ENCODE results near the gene DEGS2.
"Not testable (repeated sequence)": the region's sequence is repeated elsewhere in the genome, so short reads cannot be mapped to it uniquely, and the experiment has no call there.

The DEGS2 gene

DNA sequence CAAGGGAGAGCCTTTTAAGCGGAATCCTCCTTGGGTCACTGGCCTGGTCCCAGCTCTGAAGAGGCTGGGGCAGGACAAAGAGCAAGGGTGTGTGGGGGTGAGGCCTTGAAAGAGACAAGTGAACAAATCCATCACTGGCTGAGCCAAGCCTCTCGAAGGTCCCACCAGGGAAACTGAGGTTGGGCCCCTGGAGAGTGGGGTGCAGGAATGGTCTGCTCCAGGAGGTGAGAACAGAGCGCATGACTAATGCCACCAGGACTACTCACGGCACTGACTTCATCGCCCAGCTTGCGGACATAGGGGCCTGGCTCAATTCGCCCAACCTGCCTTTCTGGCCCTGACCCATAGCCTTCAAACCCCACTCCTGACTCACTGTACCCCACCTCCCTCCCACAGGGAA lies 19.2 kb upstream of the DEGS2 start:
- no peak for DNase-seq (ENCODE audit: low read depth)

DNA sequence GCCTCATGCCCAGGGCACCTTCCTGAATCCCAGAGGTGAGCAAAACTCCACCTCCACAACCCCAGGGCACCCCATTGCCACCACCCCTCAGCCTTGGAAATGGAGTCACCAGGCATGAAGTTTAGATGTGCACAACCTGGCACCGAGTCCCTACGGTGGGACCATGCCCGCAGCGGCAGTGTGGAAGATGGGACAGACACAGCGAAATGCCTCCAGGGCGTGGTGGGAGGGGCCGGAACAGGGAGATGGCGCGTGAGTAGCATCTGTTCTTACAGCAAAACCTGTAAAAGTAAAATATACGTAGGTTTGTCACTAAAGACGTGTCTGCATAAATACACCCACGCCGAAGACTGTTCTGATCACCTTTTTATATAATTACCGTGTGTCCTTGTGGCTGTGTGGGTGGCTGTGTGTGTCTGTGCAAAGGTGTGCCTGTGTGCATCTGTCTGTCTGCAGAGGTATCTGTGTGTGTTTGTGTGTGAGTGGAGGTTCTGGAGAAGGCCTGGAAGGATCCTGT lies 17.4 kb upstream of the DEGS2 start:
- no peak for DNase-seq (ENCODE audit: low read depth)

DNA sequence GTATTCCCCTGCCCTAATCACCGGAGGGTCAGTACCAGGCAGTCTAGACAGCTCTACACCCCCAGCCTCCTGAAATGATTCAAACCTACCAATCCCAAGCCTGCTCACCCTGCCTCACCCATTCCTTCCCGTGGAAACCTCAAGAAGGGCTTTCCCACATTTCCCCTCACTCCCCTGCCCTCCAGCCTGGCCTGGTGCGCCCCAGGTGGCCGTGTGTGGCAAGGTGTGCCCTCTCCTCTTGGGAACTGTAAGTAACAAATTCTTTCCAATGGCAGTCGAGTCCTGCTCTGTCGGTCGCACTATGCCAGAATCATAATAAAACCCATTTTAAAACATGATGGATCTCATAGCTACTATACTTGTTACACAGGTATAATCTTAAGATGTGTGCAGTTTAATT lies 13.9 kb upstream of the DEGS2 start:
- DNase-seq (ENCODE audit: low read depth) = no peak

DNA sequence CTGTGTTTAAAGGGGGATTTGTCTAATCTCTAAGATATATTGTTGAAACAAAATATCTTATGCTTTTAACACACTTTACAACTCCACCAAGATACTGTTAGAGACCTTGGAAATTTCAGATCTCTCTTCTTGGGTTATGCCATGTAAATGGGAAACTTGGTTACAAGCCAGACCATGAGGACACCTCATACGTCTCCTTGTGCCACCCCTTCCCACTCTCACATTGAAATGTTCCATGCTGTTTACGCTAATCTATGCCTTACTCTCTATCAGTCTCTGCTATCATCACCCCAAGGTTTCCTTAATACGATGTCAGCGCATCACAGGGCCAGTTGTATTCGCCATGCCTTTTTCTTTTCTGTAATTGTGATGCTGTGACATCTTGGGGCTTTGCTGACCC lies 13.4 kb upstream of the DEGS2 start:
- no peak for DNase-seq (ENCODE audit: low read depth)

DNA sequence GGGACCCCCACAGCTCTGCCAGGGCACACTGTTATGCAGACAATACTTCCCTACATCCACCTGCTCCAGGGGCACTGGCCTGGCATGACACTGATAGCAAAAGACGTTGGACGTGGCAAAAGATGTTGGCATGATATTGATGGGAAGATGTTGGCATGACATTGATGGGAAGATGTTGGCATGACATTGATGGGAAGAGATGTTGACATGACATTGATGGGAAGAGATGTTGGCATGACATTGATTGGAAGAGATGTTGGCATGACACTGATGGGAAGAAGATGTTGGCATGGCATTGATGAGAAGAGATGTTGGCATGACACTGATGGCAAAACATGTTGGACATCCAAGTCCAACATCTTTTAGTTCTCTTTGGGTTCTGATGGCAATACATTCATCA lies 11.4 kb upstream of the DEGS2 start:
- DNase-seq (ENCODE audit: low read depth) = no peak

DNA sequence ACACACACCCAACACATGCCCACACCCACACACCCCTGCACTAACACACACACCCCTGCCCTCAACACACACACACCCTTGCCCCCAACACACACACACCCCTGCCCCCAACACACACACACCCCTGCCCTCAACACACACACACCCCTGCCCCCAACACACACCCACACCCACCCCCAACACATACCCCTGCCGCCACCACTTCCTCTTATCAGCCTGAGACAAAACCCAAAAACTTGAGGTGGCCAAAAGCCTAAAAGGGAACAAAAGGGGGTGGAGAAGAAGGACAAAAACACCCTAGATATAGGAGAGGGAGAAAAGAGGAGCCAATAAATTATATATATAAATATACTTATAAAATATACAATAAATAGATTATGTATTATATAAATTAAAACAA lies 9.1 kb upstream of the DEGS2 start:
- no peak for DNase-seq (ENCODE audit: low read depth)

DNA sequence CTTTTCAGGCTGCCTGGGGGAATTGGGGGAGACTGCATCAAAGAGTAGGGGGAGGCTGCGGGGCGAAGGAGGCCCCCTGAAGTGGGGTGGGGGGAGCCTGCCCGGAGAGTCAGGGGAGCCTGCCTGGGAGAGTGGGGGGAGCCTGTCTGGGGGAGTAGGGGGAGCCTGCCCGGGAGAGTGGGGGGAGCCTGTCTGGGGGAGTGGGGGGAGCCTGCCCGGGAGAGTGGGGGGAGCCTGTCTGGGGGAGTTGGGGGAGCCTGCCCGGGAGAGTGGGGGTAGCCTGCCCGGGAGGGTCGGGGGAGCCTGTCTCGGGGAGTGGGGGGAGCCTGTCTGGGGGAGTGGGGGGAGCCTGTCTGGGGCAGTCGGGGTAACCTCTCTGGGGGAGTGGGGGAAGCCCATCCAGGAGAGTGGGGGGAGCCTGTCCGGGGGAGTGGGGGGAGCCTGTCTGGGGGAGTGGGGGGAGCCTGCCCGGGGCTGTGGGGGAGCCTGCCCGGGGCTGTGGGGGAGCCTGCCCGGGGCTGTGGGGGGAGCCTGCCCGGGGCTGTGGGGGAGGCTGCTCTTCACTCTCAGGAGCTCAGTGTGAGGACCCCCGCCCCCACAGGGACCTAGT lies 6.5 kb upstream of the DEGS2 start:
- no peak for DNase-seq (ENCODE audit: low read depth)

DNA sequence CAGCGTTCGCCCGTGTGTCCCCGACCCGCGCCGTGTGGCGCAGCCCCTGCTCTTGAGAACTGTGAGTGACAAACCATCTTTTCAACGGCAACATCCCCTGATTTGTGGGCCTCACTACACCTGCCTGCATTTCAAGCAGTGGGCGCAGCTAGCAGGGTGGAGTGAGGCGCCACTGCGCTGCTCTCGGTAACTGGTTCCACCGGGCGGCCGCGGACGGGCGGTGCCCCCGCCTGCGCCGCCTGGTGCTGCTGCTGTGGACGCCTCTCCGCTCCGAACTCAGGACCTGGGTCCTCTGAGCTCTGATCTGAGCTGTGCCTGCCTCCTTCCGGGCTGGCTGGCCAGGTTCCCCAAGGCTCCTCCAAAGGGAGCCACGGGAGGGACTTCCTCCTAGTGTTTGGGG lies 5.9 kb upstream of the DEGS2 start:
- no peak for DNase-seq (ENCODE audit: low read depth)

DNA sequence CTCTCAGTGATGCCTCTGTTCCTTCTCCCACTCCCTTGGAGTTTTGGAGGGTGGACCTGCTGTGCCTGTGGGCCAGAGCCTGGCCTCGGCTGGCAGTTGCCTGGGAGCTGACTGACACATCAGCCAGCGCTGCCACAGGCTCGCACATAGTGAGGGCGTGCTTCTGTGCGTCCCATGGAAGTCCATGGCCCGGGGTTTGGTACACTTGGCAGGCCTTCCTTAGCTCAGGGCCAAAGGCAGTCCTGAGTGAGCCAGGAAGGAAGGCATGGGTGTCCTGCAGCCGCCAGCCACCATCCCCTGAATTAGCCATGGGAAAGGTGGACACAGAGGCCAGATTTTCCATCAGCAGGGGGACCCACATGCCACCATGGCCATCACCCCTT lies 1.1 kb upstream of the DEGS2 start:
- no peak for DNase-seq (ENCODE audit: low read depth)

DNA sequence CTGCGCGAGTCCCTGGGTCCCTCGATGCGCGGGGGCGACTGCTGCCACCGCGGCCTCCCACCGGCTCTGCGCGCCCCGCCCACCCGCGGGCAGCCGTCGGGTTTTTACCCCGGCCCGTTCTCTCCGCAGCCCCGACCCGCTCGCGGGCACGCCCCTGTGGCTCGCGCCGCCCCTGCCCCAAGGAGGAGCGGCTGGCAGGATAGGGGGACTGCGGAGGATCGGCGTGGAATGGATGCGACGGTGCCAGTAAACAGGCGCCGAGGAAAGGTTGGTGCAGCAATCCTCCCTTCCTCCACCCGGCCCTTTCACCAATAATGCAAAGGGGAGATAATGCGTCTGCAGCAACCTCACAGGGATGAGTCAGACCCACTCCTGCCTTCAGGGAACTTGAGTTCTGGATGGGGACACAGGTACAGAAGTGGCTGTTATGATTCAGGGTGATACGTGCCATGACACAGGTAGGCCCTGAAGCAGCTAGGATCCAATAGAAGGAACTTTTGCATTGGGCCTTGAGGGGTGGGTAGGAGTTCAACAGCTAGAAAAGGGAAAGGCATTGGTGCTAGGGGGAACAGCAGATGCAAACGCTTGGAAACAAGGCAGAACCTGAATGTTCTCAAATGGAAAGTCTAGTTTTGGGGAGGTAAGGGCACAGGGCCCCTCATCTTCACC lies 554 bp upstream of the DEGS2 start:
- no peak for DNase-seq (ENCODE audit: low read depth)

DNA sequence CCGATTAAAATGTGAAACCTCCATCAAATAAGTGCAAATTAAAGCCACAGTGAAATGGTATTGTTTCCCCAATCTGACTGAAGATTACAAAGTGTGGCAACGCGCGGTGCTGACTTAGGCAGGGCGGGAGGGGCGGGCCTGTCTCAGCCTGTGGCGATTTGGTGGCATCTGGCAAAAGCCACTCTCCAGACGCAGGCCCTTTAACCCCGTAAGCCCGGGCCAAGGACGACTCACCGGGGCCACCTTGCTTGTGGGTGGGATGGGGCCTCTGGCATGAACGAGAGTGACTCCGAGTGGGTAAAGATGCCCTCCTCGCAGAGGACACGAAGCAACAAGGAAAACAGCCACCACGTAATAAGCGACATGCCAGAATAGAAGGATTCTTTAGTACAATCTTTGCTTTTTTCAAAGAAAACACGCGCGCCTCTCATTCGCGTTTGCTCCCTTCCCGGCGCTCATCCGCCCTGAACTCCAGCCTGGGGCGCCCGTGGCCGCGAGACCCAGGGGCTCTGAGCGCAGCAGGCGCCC lies 815 bp downstream of the DEGS2 start:
- DNase-seq (ENCODE audit: low read depth) = no peak

DNA sequence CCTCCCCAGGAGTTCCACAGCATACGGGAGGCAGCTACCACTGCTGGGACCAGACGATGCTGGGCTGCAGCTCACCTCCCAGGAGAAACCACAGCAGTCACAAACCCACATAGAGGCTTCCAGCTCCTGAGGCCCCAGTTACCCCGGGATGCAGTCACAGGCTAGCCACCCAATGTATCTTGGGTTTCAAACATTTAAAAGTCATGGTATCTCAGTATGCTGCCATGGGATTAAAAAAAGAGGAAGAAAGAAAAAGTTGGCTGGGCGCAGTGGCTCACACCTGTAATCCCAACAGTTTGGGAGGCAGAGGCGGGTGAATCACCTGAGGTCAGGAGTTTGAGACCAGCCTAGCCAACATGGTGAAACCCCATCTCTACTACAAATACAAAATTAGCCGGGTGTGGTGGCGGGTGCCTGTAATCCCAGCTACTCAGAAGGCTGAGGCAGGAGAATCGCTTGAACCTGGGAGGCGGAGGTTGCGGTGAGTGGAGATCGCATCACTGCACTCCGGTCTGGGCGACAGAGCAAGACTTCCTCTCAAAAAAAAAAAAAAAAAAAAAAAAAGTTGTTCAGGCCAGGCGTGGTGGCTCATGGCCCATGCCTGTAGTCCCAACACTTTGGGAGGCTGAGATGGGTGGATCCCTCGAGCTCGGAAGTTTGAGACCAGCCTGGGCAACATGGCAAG lies 1.8 kb downstream of the DEGS2 start:
- DNase-seq (ENCODE audit: low read depth) = not testable (repeated sequence)

DNA sequence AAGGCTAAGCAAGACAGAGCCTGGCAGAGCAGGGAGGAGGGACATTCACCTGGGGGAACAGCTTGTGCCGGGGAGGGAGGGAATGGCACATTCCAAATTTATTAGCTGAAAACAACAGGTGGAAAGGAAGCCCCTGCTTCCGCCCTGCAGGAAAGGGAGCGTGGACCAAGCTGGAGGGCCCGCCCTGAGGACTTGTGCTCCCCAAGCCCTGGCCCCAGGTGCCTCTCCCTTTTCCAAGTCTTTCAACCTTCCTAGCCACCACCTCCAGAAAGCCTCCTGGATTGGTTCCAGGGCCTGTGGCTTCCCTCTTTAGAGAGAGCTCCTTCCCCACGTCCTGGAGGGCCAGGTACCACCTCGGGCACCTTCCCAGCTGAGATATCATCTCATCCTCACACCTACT lies 2.7 kb downstream of the DEGS2 start:
- no peak for DNase-seq (ENCODE audit: low read depth)

DNA sequence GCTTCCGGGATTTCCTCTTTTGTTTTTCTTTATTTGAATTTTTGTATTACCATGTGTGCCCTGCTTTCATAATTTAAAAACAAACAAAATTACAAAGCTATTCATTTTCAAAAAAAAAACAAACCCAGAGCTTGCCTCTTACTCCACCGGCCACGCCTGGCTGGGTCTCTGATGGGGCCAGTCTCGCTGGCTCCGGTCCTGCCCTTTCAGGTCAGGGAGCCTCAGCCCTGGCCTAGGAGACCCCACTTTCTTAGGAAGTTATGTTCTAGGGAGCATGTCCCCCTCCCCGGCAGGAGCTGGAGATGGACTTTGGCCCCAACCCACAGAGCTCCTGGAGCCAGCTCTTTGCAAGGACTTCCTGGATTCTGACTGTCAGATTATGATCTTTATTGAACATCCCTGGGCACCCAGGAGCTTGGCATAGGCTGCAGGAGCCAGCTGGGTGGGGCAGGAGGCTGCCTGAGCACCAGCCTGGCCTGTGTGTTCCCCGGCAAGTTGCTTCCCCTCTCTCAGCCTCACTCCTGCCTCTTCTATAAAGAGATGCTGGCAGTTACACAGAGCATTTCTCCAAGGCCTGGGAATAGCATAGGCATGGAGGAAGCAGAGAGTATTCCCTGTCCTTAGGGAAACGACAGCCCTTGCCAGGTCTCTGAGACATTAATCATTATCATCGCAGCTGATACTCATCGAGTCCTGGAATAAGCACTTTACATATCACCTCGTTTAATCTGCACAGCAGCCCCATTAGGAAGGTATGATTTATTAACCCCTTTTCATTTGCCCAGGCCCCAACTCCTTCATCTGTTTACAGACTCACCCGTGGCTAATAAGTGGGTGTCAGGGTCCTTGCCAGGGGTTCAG lies 3.5 kb downstream of the DEGS2 start:
- DNase-seq (ENCODE audit: low read depth) = no peak

DNA sequence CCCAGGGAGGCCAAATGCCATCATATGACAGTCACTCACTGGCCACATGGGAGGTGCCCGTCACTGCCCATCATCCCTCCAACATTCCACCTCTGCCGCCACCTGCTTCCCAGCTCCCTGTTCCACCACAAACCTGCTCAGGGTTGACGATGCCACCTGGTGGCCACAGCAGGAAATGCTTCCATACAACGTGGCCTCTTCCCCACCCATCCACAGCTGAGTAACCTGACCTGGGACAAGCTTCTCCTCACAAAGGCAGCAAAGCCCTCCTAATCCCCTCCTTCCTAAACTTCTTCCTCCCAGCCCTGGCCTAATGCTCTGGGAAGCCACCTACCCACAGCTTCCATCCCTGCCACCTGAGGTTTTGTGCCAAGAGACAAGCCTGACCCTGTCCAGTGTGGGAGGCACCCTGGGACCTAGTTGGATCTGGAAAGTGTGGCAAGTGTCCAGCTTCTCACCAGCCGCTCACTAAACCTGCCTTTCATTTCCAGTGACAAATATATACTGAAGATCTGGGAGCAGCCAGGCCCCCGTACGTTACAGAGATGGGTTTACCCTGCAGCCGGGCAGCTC lies 4.3 kb downstream of the DEGS2 start:
- no peak for DNase-seq (ENCODE audit: low read depth)

DNA sequence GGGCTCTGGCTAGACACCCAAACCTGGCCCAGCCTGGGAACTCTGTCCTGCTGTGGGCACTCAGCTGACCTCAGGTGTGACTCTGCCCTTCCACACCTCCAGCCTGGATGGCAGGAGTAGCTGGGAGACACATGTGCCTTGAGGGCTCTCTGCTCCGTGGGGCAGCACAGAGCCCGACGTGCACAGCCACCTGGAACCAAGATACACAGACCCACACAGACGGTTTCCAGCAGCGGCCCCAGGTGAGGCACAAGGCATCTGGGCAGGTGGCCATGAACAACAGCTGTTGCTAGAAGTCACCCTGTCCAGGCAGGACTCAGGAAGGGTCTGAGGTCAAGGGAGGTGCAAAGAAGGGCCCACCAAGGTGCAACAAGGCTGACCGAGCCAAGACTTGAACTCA lies 5.9 kb downstream of the DEGS2 start:
- no peak for DNase-seq (ENCODE audit: low read depth)

DNA sequence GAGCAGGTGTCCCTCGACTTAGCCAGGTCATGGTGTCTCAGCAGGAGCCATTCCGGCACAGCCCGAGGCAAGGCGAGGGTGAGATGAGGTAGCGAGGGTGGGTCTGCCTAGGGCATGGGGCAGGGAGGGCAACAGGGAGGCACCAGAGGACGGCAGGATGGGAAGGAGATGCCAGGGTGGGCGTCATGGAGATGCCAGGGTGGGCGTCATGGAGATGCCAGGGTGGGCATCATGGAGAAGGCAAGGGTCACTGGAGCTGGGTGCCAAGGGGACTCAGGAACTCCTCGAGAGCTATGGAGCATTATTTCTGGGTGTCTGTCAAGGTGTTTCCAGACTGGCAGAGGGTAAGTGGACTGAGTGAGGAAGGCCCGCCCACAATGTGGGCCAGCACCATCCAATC lies 7.4 kb downstream of the DEGS2 start:
- DNase-seq (ENCODE audit: low read depth) = no peak

DNA sequence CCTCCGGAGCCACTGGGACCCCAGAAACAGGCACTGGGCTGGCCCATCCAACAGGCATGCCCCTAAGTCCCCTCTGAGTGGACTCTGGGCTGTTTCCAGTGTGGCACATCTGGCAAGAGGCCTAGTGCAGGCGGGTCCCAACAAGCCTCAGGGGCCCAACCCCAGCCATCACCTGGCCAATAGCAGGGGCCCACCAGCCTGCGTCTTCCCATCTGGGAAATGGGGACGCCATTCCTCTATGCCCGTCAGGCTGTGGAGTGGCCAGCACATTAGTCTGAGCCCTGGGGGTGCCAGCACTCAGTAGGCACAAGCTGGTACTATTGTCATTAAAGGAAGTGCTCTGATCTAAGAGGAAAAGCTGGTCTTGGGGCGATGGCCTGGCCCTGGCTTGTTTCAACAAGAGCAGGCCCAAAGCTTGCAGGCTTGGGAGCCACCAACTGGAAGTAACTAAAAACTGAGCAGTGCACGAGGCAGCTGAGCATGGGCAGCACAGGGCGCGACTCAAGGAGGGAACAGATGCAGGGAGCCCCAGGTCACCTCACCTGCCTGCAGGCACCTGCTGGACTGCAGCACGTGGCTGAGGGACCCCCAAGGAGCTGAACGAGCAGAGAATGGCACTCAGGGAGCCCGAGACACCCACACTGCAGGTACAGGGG lies 8.4 kb downstream of the DEGS2 start:
- DNase-seq (ENCODE audit: low read depth) = no peak

DNA sequence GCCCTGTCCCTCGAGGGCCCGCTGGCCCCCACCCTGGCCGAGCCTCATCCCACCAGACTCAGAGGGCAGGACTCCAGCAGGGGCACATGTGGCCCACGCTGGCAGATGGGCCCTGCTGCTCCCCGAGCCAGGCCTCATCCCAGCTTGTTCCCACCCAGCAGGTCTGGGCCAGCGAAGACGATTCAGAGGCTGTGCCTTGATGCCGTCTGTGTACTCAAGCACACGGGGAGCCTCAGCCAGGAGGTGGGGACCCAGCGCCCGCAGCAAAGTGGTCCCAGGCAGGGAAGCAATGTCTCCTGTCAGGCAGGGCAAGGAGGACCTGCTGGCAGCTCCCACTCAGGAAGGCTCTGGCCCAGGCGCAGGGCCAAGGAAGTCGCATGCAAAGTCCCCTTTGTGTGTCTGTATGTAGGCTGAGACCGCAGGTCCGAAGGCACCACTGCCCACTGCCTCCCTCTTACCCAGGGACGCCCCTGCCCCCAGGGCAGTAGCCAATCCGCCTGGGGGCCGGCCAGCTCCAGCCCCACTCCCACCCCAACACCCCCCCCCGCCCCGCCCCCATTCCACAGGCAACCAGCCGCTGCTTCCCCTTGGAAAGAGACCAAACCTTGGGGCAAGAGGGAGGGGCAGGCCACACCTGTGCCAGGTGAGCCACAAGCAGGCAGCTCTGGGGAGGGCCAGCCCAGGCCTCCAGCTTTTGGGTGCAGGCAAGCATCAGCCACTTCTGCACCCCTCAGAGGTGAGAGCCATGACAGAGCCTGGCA lies 9.4 kb downstream of the DEGS2 start:
- no peak for DNase-seq (ENCODE audit: low read depth)

DNA sequence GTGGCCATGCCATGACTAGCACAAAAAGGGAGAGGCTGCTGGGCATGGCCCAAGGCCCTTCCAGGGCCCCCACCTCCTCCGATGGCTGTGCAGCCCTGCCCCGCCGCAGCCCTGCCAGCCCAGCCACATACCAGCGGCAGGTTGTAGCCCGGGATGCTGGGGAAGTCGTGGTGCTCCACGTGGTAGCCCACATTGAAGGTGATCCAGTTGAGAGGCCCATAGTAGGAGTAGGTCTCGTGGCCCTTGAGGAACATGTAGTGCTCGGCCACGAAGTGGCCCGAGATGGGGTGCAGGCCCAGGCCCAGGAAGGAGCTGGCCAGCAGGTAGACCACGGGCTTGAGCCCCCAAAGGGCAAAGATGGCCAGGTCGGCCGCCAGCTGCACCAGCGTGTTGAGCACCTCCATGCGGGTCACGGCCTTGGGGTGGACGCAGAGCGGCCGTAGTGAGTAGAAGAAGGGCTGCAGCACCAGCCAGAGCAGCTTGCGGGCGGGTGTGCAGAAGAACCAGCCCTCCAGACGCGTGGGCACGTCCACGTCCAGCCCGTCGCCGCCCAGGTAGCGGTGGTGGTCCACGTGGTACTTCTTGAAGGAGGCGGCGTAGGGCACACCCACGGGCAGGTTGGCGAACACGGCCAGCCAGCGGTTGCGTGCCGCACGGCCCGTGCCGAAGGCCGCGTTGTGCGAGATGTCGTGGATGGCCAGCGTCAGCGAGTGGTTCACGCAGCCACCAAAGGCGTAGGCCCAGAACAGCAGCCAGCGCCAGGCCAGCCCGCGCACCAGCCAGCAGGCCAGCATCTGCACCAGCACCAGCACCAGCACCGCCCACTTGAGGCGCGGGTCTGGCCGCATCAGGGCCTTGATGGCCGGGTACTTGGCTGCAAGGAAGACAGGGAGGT lies 10.4 kb downstream of the DEGS2 start:
- DNase-seq (ENCODE audit: low read depth) = no peak

Data from stimulated activated CD8-positive, alpha-beta memory T cell treated with anti-CD3 and anti-CD28 coated beads, Interleukin-12 subunit alpha, Interleukin-12 subunit beta, amount 100 ng/mL, for 4 hours (primary cell).